Astrocyte (in vitro differentiated cells and primary cell): ENCODE results near the gene ACAN.

Source experiments
- CTCF ChIP-seq: IDR thresholded peaks from 2 replicates; pipeline ENCODE4 v1.5.1; 2011; ENCODE audit warnings: low read depth, mild to moderate bottlenecking, inconsistent platforms, low read length, moderate library complexity; ENCODE audit not compliant: insufficient read depth
- EZH2 ChIP-seq: IDR thresholded peaks from 2 replicates; pipeline ENCODE4 v1.6.1; 2012; ENCODE audit warnings: mild to moderate bottlenecking, low read length, inconsistent platforms; ENCODE audit not compliant: insufficient read depth

DNA sequence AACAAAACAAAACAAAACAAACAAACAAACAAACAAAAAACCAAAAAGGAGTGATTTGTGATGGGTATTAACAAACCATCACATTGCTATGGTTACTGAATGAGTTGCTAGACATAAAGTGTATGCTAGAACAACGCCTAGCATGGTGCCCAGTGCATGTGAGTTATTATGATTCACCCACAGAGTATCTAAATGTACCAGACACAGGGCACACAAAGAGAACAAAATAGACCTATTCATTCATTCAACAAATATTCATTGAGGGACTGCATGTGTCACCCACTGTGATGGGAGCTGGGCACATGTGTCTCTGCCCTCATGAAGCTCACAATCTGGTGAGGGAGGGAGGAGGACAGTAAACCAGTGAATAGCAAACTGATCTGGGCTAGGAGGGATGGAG lies 11.6 kb upstream of the ACAN start:
- no peak for TF ChIP-seq CTCF
- no peak for TF ChIP-seq EZH2
